Measurements from ENCODE around the gene UPB1. TPM values are rescaled to one million over a fixed set of nuclear protein-coding genes. Genes with fewer than 3 reads are reported as not detected.
A peak's percentile ranks its signal among the peaks of the same experiment; 100 is the strongest.

Gene UPB1
- total and polyA plus RNA-seq, 9 of the 15 experiments (the other 6 are each of a cell fraction or from before 2014, with no cell fraction given): 0.06 to 0.11 TPM; not detected in 7

DNA sequence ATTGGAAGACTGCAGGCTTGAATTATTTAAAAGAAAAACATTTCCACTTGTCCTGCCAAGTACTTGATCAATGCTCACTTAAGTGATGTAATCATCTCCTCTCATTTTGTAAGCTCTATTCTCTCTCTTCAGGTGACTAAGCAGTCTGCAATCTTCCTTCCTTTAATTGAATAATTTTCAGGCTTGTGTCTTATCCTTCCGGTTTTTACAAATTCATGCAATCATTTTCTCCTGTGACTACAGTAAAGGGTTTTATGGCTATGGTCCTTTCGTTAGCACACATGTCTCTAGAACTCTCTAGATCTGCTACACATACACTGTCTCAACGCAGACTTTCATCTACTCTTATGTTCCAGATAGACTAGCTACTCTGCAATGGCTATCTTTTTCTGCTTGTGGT is 12.6 kb upstream of the UPB1 start (continued):
- TF ChIP-seq, protein P1, sequence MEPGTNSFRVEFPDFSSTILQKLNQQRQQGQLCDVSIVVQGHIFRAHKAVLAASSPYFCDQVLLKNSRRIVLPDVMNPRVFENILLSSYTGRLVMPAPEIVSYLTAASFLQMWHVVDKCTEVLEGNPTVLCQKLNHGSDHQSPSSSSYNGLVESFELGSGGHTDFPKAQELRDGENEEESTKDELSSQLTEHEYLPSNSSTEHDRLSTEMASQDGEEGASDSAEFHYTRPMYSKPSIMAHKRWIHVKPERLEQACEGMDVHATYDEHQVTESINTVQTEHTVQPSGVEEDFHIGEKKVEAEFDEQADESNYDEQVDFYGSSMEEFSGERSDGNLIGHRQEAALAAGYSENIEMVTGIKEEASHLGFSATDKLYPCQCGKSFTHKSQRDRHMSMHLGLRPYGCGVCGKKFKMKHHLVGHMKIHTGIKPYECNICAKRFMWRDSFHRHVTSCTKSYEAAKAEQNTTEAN (CRISPR knock-in tag; IDR thresholded peaks at IDR 0.05): no peak
- TF ChIP-seq MAFK (IDR thresholded peaks at IDR 0.05; ENCODE audit: low read length) (peak; percentile 47; the same call in 1 of the 2 replicates), CEBPB (tag; IDR thresholded peaks at IDR 0.05) (peak; percentile 73), MCM5 (IDR thresholded peaks at IDR 0.05; ENCODE audit: low read depth) (no peak), CXXC5 (CRISPR knock-in tag; IDR thresholded peaks at IDR 0.05) (no peak), JUND (IDR thresholded peaks at IDR 0.05; ENCODE audit: borderline replicate concordance, low read depth, low read length) (peak; percentile 63; the same call in 1 of the 2 replicates), JUND (tag; IDR thresholded peaks at IDR 0.05; ENCODE audit: borderline replicate concordance, low read depth, low read length) (peak; percentile 45; the same call in 1 of the 3 replicates), NELFE (IDR thresholded peaks at IDR 0.05; ENCODE audit: insufficient read depth, insufficient read length) (no peak), IFI16 (CRISPR knock-in tag; IDR thresholded peaks at IDR 0.05) (no peak), HCFC1 (IDR thresholded peaks at IDR 0.05; ENCODE audit: low read depth, low read length) (no peak), POLR2AphosphoS5 (IDR thresholded peaks at IDR 0.05; ENCODE audit: control insufficient read depth, insufficient read depth, low read depth, low read length) (no peak), GATA2 (CRISPR knock-in tag; IDR thresholded peaks at IDR 0.05) (no peak), PRMT5 (CRISPR knock-in tag; IDR thresholded peaks at IDR 0.05) (no peak)
- TF ChIP-seq, protein P2, sequence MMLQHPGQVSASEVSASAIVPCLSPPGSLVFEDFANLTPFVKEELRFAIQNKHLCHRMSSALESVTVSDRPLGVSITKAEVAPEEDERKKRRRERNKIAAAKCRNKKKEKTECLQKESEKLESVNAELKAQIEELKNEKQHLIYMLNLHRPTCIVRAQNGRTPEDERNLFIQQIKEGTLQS (IDR thresholded peaks at IDR 0.05): peak; percentile 89
- TF ChIP-seq, protein P2 (CRISPR knock-in tag; conservative IDR thresholded peaks at IDR 0.05): no peak
- TF ChIP-seq, protein P3, sequence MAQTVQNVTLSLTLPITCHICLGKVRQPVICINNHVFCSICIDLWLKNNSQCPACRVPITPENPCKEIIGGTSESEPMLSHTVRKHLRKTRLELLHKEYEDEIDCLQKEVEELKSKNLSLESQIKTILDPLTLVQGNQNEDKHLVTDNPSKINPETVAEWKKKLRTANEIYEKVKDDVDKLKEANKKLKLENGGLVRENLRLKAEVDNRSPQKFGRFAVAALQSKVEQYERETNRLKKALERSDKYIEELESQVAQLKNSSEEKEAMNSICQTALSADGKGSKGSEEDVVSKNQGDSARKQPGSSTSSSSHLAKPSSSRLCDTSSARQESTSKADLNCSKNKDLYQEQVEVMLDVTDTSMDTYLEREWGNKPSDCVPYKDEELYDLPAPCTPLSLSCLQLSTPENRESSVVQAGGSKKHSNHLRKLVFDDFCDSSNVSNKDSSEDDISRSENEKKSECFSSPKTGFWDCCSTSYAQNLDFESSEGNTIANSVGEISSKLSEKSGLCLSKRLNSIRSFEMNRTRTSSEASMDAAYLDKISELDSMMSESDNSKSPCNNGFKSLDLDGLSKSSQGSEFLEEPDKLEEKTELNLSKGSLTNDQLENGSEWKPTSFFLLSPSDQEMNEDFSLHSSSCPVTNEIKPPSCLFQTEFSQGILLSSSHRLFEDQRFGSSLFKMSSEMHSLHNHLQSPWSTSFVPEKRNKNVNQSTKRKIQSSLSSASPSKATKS (CRISPR knock-in tag; IDR thresholded peaks at IDR 0.05): no peak
- TF ChIP-seq, protein P4, sequence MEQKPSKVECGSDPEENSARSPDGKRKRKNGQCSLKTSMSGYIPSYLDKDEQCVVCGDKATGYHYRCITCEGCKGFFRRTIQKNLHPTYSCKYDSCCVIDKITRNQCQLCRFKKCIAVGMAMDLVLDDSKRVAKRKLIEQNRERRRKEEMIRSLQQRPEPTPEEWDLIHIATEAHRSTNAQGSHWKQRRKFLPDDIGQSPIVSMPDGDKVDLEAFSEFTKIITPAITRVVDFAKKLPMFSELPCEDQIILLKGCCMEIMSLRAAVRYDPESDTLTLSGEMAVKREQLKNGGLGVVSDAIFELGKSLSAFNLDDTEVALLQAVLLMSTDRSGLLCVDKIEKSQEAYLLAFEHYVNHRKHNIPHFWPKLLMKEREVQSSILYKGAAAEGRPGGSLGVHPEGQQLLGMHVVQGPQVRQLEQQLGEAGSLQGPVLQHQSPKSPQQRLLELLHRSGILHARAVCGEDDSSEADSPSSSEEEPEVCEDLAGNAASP (IDR thresholded peaks at IDR 0.05): no peak
- TF ChIP-seq, protein P5, sequence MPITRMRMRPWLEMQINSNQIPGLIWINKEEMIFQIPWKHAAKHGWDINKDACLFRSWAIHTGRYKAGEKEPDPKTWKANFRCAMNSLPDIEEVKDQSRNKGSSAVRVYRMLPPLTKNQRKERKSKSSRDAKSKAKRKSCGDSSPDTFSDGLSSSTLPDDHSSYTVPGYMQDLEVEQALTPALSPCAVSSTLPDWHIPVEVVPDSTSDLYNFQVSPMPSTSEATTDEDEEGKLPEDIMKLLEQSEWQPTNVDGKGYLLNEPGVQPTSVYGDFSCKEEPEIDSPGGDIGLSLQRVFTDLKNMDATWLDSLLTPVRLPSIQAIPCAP (CRISPR knock-in tag; IDR thresholded peaks at IDR 0.05; ENCODE audit: borderline replicate concordance): no peak
- TF ChIP-seq, protein P6, sequence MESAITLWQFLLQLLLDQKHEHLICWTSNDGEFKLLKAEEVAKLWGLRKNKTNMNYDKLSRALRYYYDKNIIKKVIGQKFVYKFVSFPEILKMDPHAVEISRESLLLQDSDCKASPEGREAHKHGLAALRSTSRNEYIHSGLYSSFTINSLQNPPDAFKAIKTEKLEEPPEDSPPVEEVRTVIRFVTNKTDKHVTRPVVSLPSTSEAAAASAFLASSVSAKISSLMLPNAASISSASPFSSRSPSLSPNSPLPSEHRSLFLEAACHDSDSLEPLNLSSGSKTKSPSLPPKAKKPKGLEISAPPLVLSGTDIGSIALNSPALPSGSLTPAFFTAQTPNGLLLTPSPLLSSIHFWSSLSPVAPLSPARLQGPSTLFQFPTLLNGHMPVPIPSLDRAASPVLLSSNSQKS (CRISPR knock-in tag; IDR thresholded peaks at IDR 0.05): no peak
- TF ChIP-seq, protein P7, sequence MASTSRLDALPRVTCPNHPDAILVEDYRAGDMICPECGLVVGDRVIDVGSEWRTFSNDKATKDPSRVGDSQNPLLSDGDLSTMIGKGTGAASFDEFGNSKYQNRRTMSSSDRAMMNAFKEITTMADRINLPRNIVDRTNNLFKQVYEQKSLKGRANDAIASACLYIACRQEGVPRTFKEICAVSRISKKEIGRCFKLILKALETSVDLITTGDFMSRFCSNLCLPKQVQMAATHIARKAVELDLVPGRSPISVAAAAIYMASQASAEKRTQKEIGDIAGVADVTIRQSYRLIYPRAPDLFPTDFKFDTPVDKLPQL (IDR thresholded peaks at IDR 0.05; ENCODE audit: extremely low read depth, insufficient read length): no peak

All from K562 (cell line).